Measurements from ENCODE around the gene COLEC11. TPM values are rescaled to one million over a fixed set of nuclear protein-coding genes. Genes with fewer than 3 reads are reported as not detected.
A peak's percentile ranks its signal among the peaks of the same experiment; 100 is the strongest.

The COLEC11 gene
- total and polyA plus RNA-seq, 2 of the 13 experiments (the other 11 are each of a cell fraction or from before 2014, with no cell fraction given), result 1.5 to 3.0 TPM

DNA sequence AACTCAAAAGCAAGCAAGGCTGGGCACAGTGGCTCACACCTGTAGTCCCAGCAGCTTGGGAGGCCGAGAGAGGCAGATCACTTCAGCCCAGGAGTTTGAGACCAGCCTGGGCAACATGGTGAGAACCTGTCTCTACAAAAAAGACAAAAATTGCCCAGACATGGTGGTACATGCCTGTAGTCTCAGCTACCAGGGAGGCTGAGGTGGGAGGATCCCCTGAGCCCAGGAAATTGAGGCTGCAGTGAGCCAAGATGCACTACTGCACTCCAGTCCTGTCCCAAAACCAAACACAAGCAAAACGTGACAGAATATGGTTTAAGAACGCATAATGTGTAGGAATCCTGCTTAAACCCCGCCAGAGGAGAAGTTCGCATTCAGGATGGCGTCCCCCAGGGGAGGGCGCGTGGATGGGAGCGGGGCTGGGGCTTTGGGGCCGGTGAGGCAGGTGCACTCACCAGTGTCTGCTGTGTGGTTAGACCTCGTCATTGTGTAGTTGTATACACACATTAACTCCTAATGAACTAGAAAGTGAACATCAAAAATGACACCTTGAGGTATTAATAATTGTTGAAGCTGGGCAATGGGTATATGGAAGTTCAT is 5.4 kb downstream of the COLEC11 start:
- peaks cover 64% of the 10 kb centered on the region for H3K4me1 ChIP-seq (ENCODE audit: insufficient read depth, low read length)
- H3K9me3 ChIP-seq (ENCODE audit: low read length), result no peaks in the 10 kb centered on the region
- DNase-seq (ENCODE audit: low spot score), result no peak
- H3K27me3 ChIP-seq (ENCODE audit: control insufficient read depth in 1 of 2, insufficient read depth in 2 of 2, low read length in 2 of 2), result no peaks in the 10 kb centered on the region; a peak in 1 of 5 replicates
- no peak overlapping the region for H3K4me3 ChIP-seq (replicated peaks in 1 of 3; ENCODE audit: insufficient read depth in 1 of 3, low read depth in 2 of 3, low read length in 3 of 3)
- CTCF ChIA-PET (ENCODE audit: low intra/inter-chr PET ratio, low total read pairs), result no interaction called here
- POLR2A ChIA-PET, result interaction anchor here (1.8 to 2.0 kb wide), 2 partner anchors 17 to 82 kb away, joined by 5 to 7 read pairs; no protein-coding TSS in a partner anchor
- no peaks in the 10 kb centered on the region for H3K36me3 ChIP-seq (replicated peaks in 1 of 2; ENCODE audit: control insufficient read depth in 1 of 2, insufficient read depth in 2 of 2, low read length in 2 of 2)
- no peak overlapping the region for H3K4me2 ChIP-seq (ENCODE audit: low read depth, low read length)
- ATAC-seq, result no peak
- TF ChIP-seq ZNF720 (CRISPR knock-in tag; IDR thresholded peaks at IDR 0.05), result no peak
- TF ChIP-seq, protein P1, sequence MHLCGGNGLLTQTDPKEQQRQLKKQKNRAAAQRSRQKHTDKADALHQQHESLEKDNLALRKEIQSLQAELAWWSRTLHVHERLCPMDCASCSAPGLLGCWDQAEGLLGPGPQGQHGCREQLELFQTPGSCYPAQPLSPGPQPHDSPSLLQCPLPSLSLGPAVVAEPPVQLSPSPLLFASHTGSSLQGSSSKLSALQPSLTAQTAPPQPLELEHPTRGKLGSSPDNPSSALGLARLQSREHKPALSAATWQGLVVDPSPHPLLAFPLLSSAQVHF (CRISPR knock-in tag; IDR thresholded peaks at IDR 0.05), result no peak
- no peak for TF ChIP-seq ZNF20 (CRISPR knock-in tag; IDR thresholded peaks at IDR 0.05)
- TF ChIP-seq ZNF629 (CRISPR knock-in tag; conservative IDR thresholded peaks at IDR 0.05), result 0 out of 2 replicates have a peak, but pooled peaks have one; percentile 12
- TF ChIP-seq, protein P2, sequence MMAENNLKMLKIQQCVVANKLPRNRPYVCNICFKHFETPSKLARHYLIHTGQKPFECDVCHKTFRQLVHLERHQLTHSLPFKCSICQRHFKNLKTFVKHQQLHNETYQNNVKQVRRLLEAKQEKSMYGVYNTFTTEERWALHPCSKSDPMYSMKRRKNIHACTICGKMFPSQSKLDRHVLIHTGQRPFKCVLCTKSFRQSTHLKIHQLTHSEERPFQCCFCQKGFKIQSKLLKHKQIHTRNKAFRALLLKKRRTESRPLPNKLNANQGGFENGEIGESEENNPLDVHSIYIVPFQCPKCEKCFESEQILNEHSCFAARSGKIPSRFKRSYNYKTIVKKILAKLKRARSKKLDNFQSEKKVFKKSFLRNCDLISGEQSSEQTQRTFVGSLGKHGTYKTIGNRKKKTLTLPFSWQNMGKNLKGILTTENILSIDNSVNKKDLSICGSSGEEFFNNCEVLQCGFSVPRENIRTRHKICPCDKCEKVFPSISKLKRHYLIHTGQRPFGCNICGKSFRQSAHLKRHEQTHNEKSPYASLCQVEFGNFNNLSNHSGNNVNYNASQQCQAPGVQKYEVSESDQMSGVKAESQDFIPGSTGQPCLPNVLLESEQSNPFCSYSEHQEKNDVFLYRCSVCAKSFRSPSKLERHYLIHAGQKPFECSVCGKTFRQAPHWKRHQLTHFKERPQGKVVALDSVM (CRISPR knock-in tag; IDR thresholded peaks at IDR 0.05), result peak; percentile 74
- TF ChIP-seq, protein P3, sequence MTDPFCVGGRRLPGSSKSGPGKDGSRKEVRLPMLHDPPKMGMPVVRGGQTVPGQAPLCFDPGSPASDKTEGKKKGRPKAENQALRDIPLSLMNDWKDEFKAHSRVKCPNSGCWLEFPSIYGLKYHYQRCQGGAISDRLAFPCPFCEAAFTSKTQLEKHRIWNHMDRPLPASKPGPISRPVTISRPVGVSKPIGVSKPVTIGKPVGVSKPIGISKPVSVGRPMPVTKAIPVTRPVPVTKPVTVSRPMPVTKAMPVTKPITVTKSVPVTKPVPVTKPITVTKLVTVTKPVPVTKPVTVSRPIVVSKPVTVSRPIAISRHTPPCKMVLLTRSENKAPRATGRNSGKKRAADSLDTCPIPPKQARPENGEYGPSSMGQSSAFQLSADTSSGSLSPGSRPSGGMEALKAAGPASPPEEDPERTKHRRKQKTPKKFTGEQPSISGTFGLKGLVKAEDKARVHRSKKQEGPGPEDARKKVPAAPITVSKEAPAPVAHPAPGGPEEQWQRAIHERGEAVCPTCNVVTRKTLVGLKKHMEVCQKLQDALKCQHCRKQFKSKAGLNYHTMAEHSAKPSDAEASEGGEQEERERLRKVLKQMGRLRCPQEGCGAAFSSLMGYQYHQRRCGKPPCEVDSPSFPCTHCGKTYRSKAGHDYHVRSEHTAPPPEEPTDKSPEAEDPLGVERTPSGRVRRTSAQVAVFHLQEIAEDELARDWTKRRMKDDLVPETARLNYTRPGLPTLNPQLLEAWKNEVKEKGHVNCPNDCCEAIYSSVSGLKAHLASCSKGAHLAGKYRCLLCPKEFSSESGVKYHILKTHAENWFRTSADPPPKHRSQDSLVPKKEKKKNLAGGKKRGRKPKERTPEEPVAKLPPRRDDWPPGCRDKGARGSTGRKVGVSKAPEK (CRISPR knock-in tag; IDR thresholded peaks at IDR 0.05; ENCODE audit: borderline replicate concordance), result no peak
- TF ChIP-seq, protein P4, sequence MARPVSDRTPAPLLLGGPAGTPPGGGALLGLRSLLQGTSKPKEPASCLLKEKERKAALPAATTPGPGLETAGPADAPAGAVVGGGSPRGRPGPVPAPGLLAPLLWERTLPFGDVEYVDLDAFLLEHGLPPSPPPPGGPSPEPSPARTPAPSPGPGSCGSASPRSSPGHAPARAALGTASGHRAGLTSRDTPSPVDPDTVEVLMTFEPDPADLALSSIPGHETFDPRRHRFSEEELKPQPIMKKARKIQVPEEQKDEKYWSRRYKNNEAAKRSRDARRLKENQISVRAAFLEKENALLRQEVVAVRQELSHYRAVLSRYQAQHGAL (CRISPR knock-in tag; IDR thresholded peaks at IDR 0.05; ENCODE audit: not compliant biosample characterization), result no peak
- no peak for TF ChIP-seq ZNF550 (CRISPR knock-in tag; IDR thresholded peaks at IDR 0.05; ENCODE audit: borderline replicate concordance)
- no peaks in the 10 kb centered on the region for H4K20me1 ChIP-seq (ENCODE audit: insufficient read depth, low read length)
- intact Hi-C loops (cut with micrococcal nuclease; ENCODE audit: unreplicated experiment) (no loop called here), in situ Hi-C loops (cut with HindIII; ENCODE audit: extremely low pct_ligation_motif_present, low pct_unique_long_range_greater_than_20kb) (no loop called here)
- FAIRE-seq, result no peak
- no TSS peak for BruUV-seq (replicated peaks)
- H3K9ac ChIP-seq (ENCODE audit: insufficient read depth, low read depth, low read length), result no peak overlapping the region
- H3K27ac ChIP-seq (ENCODE audit: extremely low read length, insufficient read depth, low read length), result no peak overlapping the region
- no peaks in the 10 kb centered on the region for H3K79me2 ChIP-seq (ENCODE audit: insufficient read depth, low read length)
- H2AFZ ChIP-seq (ENCODE audit: low read length), result no peak overlapping the region
- 70% methylated on average over 11 of the region's 11 CpGs for WGBS (ENCODE audit: low lambda C conversion rate)
